H9 (cell line): ENCODE measurements around the gene BRD9. TPM values are rescaled to one million over a fixed set of nuclear protein-coding genes. Genes with fewer than 3 reads are reported as not detected.

ENCODE experiments used
- DNase-seq: peaks from one replicate; pipeline ENCODE4 v3.0.0-alpha.2; 2017
- H2AFZ ChIP-seq: one replicate; pipeline ENCODE4 v1.6.1; 2013; ENCODE audit warnings: mild to moderate bottlenecking, low read length, control low read depth, moderate library complexity
- H2AK5ac ChIP-seq: 2 replicates; pipeline ENCODE4 v1.6.1; 2013; ENCODE audit warnings: low read length, control low read depth, mixed read lengths; ENCODE audit not compliant: insufficient read length
- H2BK120ac ChIP-seq: one replicate; pipeline ENCODE4 v1.6.1; 2013; ENCODE audit warnings: low read depth, mild to moderate bottlenecking, low read length, control low read depth, inconsistent platforms; ENCODE audit not compliant: poor library complexity, severe bottlenecking
- H2BK12ac ChIP-seq: 2 replicates; pipeline ENCODE4 v1.6.1; 2013; ENCODE audit warnings: low read length, control low read depth, mixed read lengths, low read depth; ENCODE audit not compliant: insufficient read length
- H2BK15ac ChIP-seq: 2 replicates; pipeline ENCODE4 v1.6.1; 2013; ENCODE audit warnings: low read depth, low read length, control low read depth
- H2BK20ac ChIP-seq: one replicate; pipeline ENCODE4 v1.6.1; 2013; ENCODE audit warnings: low read depth, mild to moderate bottlenecking, low read length, control low read depth, inconsistent platforms; ENCODE audit not compliant: poor library complexity, severe bottlenecking
- H2BK5ac ChIP-seq: 2 replicates; pipeline ENCODE4 v1.6.1; 2013; ENCODE audit warnings: low read length, control low read depth, mixed read lengths; ENCODE audit not compliant: insufficient read length
- H3K14ac ChIP-seq: 2 replicates; pipeline ENCODE4 v1.6.1; 2013; ENCODE audit warnings: low read length, control low read depth; ENCODE audit not compliant: insufficient read depth
- H3K18ac ChIP-seq: 2 replicates; pipeline ENCODE4 v1.6.1; 2013; ENCODE audit warnings: low read depth, mild to moderate bottlenecking, mixed read lengths, low read length, control low read depth; ENCODE audit not compliant: insufficient read length
- H3K23ac ChIP-seq: 2 replicates; pipeline ENCODE4 v1.6.1; 2013; ENCODE audit warnings: low read length, control low read depth, mixed read lengths, low read depth; ENCODE audit not compliant: insufficient read length
- H3K23me2 ChIP-seq: 2 replicates; pipeline ENCODE4 v1.6.1; 2013; ENCODE audit warnings: low read depth, mild to moderate bottlenecking, mixed read lengths, low read length, control low read depth; ENCODE audit not compliant: insufficient read length, poor library complexity, severe bottlenecking
- H3K27ac ChIP-seq: 2 replicates; pipeline ENCODE4 v1.5.1; 2013; ENCODE audit warnings: low read length, control low read depth, mixed read lengths, low read depth; ENCODE audit not compliant: insufficient read length
- H3K27me3 ChIP-seq: 2 replicates; pipeline ENCODE4 v1.6.1; 2013; ENCODE audit warnings: low read length, control low read depth, inconsistent platforms; ENCODE audit not compliant: insufficient read depth
- H3K4ac ChIP-seq: 2 replicates; pipeline ENCODE4 v1.6.1; 2013; ENCODE audit warnings: low read depth, mild to moderate bottlenecking, control low read depth, inconsistent platforms, low read length, moderate library complexity
- H3K4me1 ChIP-seq: 2 replicates; pipeline ENCODE4 v1.6.1; 2013; ENCODE audit warnings: low read length, control low read depth, inconsistent platforms; ENCODE audit not compliant: insufficient read depth
- H3K4me2 ChIP-seq: 2 replicates; pipeline ENCODE4 v1.6.1; 2013; ENCODE audit warnings: low read length, control low read depth, mixed read lengths; ENCODE audit not compliant: insufficient read length, insufficient read depth
- H3K56ac ChIP-seq: 2 replicates; pipeline ENCODE4 v1.6.1; 2013; ENCODE audit warnings: low read depth, mild to moderate bottlenecking, mixed read lengths, low read length, control low read depth; ENCODE audit not compliant: insufficient read length
- H3K79me1 ChIP-seq: 2 replicates; pipeline ENCODE4 v1.6.1; 2013; ENCODE audit warnings: low read depth, mild to moderate bottlenecking, moderate library complexity, low read length, control low read depth, inconsistent platforms; ENCODE audit not compliant: insufficient read depth, poor library complexity, severe bottlenecking
- H3K79me2 ChIP-seq: 2 replicates; pipeline ENCODE4 v1.6.1; 2013; ENCODE audit warnings: low read length, control low read depth, inconsistent platforms; ENCODE audit not compliant: insufficient read depth
- H3K9ac ChIP-seq: 2 replicates; pipeline ENCODE4 v1.6.1; 2013; ENCODE audit warnings: low read length, control low read depth, mixed read lengths; ENCODE audit not compliant: insufficient read length; ENCODE audit errors: extremely low read depth
- H3K9me3 ChIP-seq: one replicate; pipeline ENCODE4 v1.6.1; 2013; ENCODE audit warnings: low read depth, low read length, inconsistent platforms; ENCODE audit not compliant: control insufficient read depth
- H3T11ph ChIP-seq: one replicate; pipeline ENCODE4 v1.6.1; 2013; ENCODE audit warnings: mild to moderate bottlenecking, low read length, control low read depth, inconsistent platforms
- H4K20me1 ChIP-seq: one replicate; pipeline ENCODE4 v1.6.1; 2013; ENCODE audit not compliant: control insufficient read depth, insufficient read length, insufficient read depth
- H4K5ac ChIP-seq: 2 replicates; pipeline ENCODE4 v1.6.1; 2013; ENCODE audit warnings: low read depth, mild to moderate bottlenecking, mixed read lengths, low read length, control low read depth; ENCODE audit not compliant: insufficient read length
- H4K8ac ChIP-seq: replicated peaks from 2 replicates; pipeline ENCODE4 v1.6.1; 2013; ENCODE audit warnings: low read length, control low read depth, mixed read lengths, low read depth; ENCODE audit not compliant: insufficient read length
- H4K91ac ChIP-seq: 2 replicates; pipeline ENCODE4 v1.6.1; 2013; ENCODE audit warnings: low read depth, mild to moderate bottlenecking, moderate library complexity, mixed read lengths, low read length, control low read depth; ENCODE audit not compliant: insufficient read length
- H3K27ac Mint-ChIP-seq, 3 experiments: 2 replicates in 2 of 3; 3 replicates in 1 of 3; pipeline ENCODE4 v1.8.0; 2020 to 2021; ENCODE audit warnings: mixed read lengths in 3 of 3, mild to moderate bottlenecking in 1 of 3, moderate library complexity in 1 of 3
- H3K27me3 Mint-ChIP-seq: 2 replicates; pipeline ENCODE4 v1.8.0; 2021; ENCODE audit warnings: low read depth, mild to moderate bottlenecking, moderate library complexity, mixed read lengths
- H3K36me3 Mint-ChIP-seq, 3 experiments: 2 replicates in 2 of 3; 3 replicates in 1 of 3; pipeline ENCODE4 v1.8.0; 2020 to 2021; ENCODE audit warnings: low read depth in 3 of 3, mixed read lengths in 3 of 3; ENCODE audit not compliant: insufficient read depth in 1 of 3
- H3K4me1 Mint-ChIP-seq, 2 experiments: 2 replicates each; pipeline ENCODE4 v1.8.0; 2020; ENCODE audit warnings: mixed read lengths in 2 of 2
- H3K4me3 Mint-ChIP-seq, 2 experiments: 2 replicates in 1 of 2; 3 replicates in 1 of 2; pipeline ENCODE4 v1.8.0; 2020 to 2021; ENCODE audit warnings: mild to moderate bottlenecking in 2 of 2, mixed read lengths in 2 of 2, moderate library complexity in 1 of 2
- H3K9me3 Mint-ChIP-seq, 2 experiments: 2 replicates in 1 of 2; 3 replicates in 1 of 2; pipeline ENCODE4 v1.8.0; 2020; ENCODE audit warnings: mild to moderate bottlenecking in 2 of 2, mixed read lengths in 2 of 2, moderate library complexity in 1 of 2
- WGBS: extraction: QIAGEN DNeasy Blood & Tissue Kit; methylation state at CpG from one replicate; pipeline ENCODE4 v1.1.7; 2013; ENCODE audit warnings: missing lambda C conversion rate, low lambda C conversion rate, mixed read lengths; ENCODE audit not compliant: insufficient read length; ENCODE audit errors: extremely low coverage; 5-methylcytosine and 5-hydroxymethylcytosine counted together
- total RNA-seq: library from RNA; stranded (reverse); gene quantifications from 2 replicates; pipeline ENCODE4 v1.2.1, GENCODE V29; 2021
- TF ChIP-seq, protein P1 (sequence below): fragments of 200-600 bp; sonication (generic); conservative IDR thresholded peaks from 3 replicates; pipeline ENCODE4 v1.8.0; 2021; ENCODE audit warnings: antibody characterized with exemption, mild to moderate bottlenecking

BRD9 gene
- total RNA-seq, 1 experiment from 2014 or later = 70.5 TPM

DNA sequence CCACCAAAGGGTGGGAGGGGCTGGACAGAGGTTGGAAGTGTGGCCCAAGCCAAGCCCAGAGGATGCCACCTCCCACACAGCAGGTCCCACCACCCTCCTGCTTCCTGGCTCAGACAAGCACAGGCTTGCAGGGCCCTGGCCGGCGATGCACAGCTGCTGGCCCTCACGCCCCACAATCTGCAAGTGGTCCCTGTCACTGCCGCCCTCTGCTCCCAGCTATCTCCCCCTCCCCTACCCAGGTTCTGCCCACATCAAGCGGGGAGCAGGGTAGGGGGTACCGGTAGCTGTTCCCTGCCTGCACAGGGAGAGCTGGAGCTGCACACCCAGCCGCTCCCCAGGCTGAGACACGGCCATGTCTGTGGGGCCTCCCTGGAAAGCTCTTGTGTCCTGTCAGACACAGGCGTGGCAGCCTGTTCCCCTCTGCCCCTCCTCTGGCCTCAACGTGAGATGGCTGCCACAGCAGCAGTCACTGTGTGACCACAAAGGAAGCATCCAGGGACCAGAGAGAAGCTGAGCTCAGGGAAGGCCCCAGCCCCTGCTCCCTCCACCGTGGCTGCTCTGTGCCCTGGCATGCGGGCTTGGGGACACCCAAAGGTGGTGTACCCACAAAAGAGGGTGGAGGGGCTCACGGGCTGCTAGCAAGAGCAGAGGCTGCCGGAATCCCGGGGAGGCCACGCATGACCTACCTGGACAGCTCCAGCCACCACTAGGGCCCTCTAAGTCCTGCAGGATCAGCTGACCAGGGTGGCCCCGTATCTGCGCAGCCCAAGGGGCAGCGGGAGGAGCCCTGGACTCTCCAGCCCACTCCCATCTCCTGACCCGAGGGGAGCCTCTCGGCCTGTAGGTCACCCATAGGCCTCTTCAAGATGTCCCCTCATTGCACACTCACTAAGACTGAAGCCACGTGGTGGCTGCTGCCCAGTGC, 30.9 kb downstream of the BRD9 start:
- peaks cover 2% of the 10 kb centered on the region for H4K20me1 ChIP-seq
- Mint-ChIP-seq H3K36me3 (peaks cover 24 to 61% (median 28%) of the 10 kb centered on the region in 3 experiments), H3K27me3 (no peaks in the 10 kb centered on the region; the same call in 1 of the 2 replicates), H3K4me3 (no peak overlapping the region), H3K4me1 (peaks cover 0 to 3% of the 10 kb centered on the region in 2 experiments; a peak in 3 of 4 replicates), H3K9me3 (no peaks in the 10 kb centered on the region), H3K27ac (no peak overlapping the region)
- no peak overlapping the region for H3K27ac ChIP-seq
- no peak overlapping the region for H2BK15ac ChIP-seq
- H3K27me3 ChIP-seq = no peaks in the 10 kb centered on the region
- TF ChIP-seq, protein P1, sequence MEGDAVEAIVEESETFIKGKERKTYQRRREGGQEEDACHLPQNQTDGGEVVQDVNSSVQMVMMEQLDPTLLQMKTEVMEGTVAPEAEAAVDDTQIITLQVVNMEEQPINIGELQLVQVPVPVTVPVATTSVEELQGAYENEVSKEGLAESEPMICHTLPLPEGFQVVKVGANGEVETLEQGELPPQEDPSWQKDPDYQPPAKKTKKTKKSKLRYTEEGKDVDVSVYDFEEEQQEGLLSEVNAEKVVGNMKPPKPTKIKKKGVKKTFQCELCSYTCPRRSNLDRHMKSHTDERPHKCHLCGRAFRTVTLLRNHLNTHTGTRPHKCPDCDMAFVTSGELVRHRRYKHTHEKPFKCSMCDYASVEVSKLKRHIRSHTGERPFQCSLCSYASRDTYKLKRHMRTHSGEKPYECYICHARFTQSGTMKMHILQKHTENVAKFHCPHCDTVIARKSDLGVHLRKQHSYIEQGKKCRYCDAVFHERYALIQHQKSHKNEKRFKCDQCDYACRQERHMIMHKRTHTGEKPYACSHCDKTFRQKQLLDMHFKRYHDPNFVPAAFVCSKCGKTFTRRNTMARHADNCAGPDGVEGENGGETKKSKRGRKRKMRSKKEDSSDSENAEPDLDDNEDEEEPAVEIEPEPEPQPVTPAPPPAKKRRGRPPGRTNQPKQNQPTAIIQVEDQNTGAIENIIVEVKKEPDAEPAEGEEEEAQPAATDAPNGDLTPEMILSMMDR = no peak
- no peak overlapping the region for H3K14ac ChIP-seq
- no peak overlapping the region for H3K23ac ChIP-seq
- H2BK5ac ChIP-seq = no peak overlapping the region
- H3K9me3 ChIP-seq = no peaks in the 10 kb centered on the region
- no peaks in the 10 kb centered on the region for H3K79me2 ChIP-seq
- H2AFZ ChIP-seq = no peak overlapping the region
- H3K4ac ChIP-seq = no peak overlapping the region
- no CpG with 5 or more reads among the region's 22 CpGs for WGBS
- H4K91ac ChIP-seq = no peak overlapping the region
- no peak overlapping the region for H2AK5ac ChIP-seq
- no peak overlapping the region for H4K5ac ChIP-seq
- H3K79me1 ChIP-seq = no peaks in the 10 kb centered on the region
- no peak overlapping the region for H2BK120ac ChIP-seq
- no peaks in the 10 kb centered on the region for H3K4me1 ChIP-seq
- H3K4me2 ChIP-seq = no peak overlapping the region
- no peaks in the 10 kb centered on the region for H3K23me2 ChIP-seq
- no peak overlapping the region for H4K8ac ChIP-seq
- H2BK12ac ChIP-seq = no peak overlapping the region
- H3K9ac ChIP-seq = no peak overlapping the region
- no peak overlapping the region for H3T11ph ChIP-seq
- DNase-seq = no peak
- no peak overlapping the region for H2BK20ac ChIP-seq
- H3K18ac ChIP-seq = no peak overlapping the region
- no peak overlapping the region for H3K56ac ChIP-seq
